ENCODE results near the gene PPID. TPM values are rescaled to one million over a fixed set of nuclear protein-coding genes. Genes with fewer than 3 reads are reported as not detected.

PPID gene
- 10 to 100 TPM; 28.4 to 91.3 (median 40.0) TPM for polyA plus RNA-seq
- long read RNA-seq, donor 1, transcript PPID-201 (10 exons, 1,823 nt): major isoform, 27 of 48 reads
- long read RNA-seq, donor 1, partial matches to known transcripts: 20 of 48 reads
- long read RNA-seq, donor 1, other reads (novel, unspliced or antisense): 0 of 48 reads
- long read RNA-seq, donor 2, transcript PPID-201 (10 exons, 1,823 nt): major isoform, 10 of 10 reads
- long read RNA-seq, donor 2, partial matches to known transcripts: 0 of 10 reads
- long read RNA-seq, donor 2, other reads (novel, unspliced or antisense): 0 of 10 reads
- long read RNA-seq, donor 3, transcript PPID-201 (10 exons, 1,823 nt): major isoform, 6 of 6 reads
- long read RNA-seq, donor 3, partial matches to known transcripts: 0 of 6 reads
- long read RNA-seq, donor 3, other reads (novel, unspliced or antisense): 0 of 6 reads
- long read RNA-seq, donor 4: 0 reads
- long read RNA-seq, donor 5, partial matches to known transcripts: 0 of 3 reads
- long read RNA-seq, donor 5, other reads (novel, unspliced or antisense): 0 of 3 reads
- long read RNA-seq, donor 6, transcript PPID-201 (10 exons, 1,823 nt): major isoform, 17 of 22 reads
- long read RNA-seq, donor 6, partial matches to known transcripts: 5 of 22 reads
- long read RNA-seq, donor 6, other reads (novel, unspliced or antisense): 0 of 22 reads
- long read RNA-seq, donor 7, transcript PPID-201 (10 exons, 1,823 nt): major isoform, 32 of 48 reads
- long read RNA-seq, donor 7, partial matches to known transcripts: 16 of 48 reads
- long read RNA-seq, donor 7, other reads (novel, unspliced or antisense): 0 of 48 reads
- long read RNA-seq, donor 8: 0 reads
- long read RNA-seq, donor 9, partial matches to known transcripts: 0 of 4 reads
- long read RNA-seq, donor 9, other reads (novel, unspliced or antisense): 0 of 4 reads
- long read RNA-seq, donor 10, transcript PPID-201 (10 exons, 1,823 nt): major isoform, 12 of 12 reads
- long read RNA-seq, donor 10, partial matches to known transcripts: 0 of 12 reads
- long read RNA-seq, donor 10, other reads (novel, unspliced or antisense): 0 of 12 reads

- Histone ChIP-seq H3K4me1 (ENCODE audit: control insufficient read depth in 3 of 3, insufficient read depth in 2 of 3, low read depth in 1 of 3, low read length in 2 of 3) (peaks cover 0 to 3% (median 0%) of the 10 kb centered on the region in 3 donors), H3K27ac (ENCODE audit: low read depth in 1 of 3, low read length in 2 of 3) (peak within 1 kb of the TSS; percentile 71 to 94 (median 90)), H3K27me3 (ENCODE audit: control insufficient read depth in 3 of 3, insufficient read depth in 3 of 3, low read length in 3 of 3) (no peaks in the 10 kb centered on the region), H3K36me3 (ENCODE audit: control insufficient read depth in 3 of 3, insufficient read depth in 2 of 3, low read depth in 1 of 3, low read length in 3 of 3) (peaks cover 3 to 9% (median 8%) of the 10 kb centered on the region in 3 donors), H3K4me3 (ENCODE audit: low read depth in 1 of 3, low read length in 3 of 3) (peak within 1 kb of the TSS; percentile 69 to 80 (median 70)), H3K9me3 (ENCODE audit: control insufficient read depth in 2 of 2, insufficient read depth in 1 of 2, low read depth in 1 of 2, low read length in 1 of 2) (no peaks in the 10 kb centered on the region)
- DNase-seq (peak; percentile 87 to 96), FAIRE-seq (no peak)
- 0% methylated on average over 63 to 65 of the region's 65 CpGs for WGBS, 3 donors
Observed at GRCh38 chr4:158722917-158723793, at the start of gene PPID. PPID (minus strand) TSS chr4:158723396; CDS start chr4:158723288, 108 bp downstream.

- Histone ChIP-seq H3K36me3 (ENCODE audit: control insufficient read depth in 3 of 3, insufficient read depth in 2 of 3, low read depth in 1 of 3, low read length in 3 of 3) (no peaks in the 10 kb centered on the region), H3K4me3 (ENCODE audit: low read depth in 1 of 3, low read length in 3 of 3) (no peak overlapping the region), H3K9me3 (ENCODE audit: control insufficient read depth in 2 of 2, insufficient read depth in 1 of 2, low read depth in 1 of 2, low read length in 1 of 2) (no peaks in the 10 kb centered on the region), H3K4me1 (ENCODE audit: control insufficient read depth in 3 of 3, insufficient read depth in 2 of 3, low read depth in 1 of 3, low read length in 2 of 3) (peaks cover 0 to 27% (median 22%) of the 10 kb centered on the region in 3 donors), H3K27me3 (ENCODE audit: control insufficient read depth in 3 of 3, insufficient read depth in 3 of 3, low read length in 3 of 3) (no peaks in the 10 kb centered on the region), H3K27ac (ENCODE audit: low read depth in 1 of 3, low read length in 2 of 3) (no peak overlapping the region)
- DNase-seq: no peak
- whole genome bisulfite sequencing, 3 donors: 44 to 52% (median 46%) methylated on average over 2 of the region's 2 CpGs
- FAIRE-seq: no peak
Observed at GRCh38 chr4:158771776-158772175, 48.6 kb upstream of the PPID start.

GRCh38 chr4:158770671-158771070 is 47.5 kb upstream of the PPID start:
- peaks cover 0 to 27% (median 22%) of the 10 kb centered on the region in 3 donors for H3K4me1 ChIP-seq (ENCODE audit: control insufficient read depth in 3 of 3, insufficient read depth in 2 of 3, low read depth in 1 of 3, low read length in 2 of 3)
- H3K4me3 ChIP-seq (ENCODE audit: low read depth in 1 of 3, low read length in 3 of 3): no peak overlapping the region
- H3K27me3 ChIP-seq (ENCODE audit: control insufficient read depth in 3 of 3, insufficient read depth in 3 of 3, low read length in 3 of 3): no peaks in the 10 kb centered on the region
- no peaks in the 10 kb centered on the region for H3K9me3 ChIP-seq (ENCODE audit: control insufficient read depth in 2 of 2, insufficient read depth in 1 of 2, low read depth in 1 of 2, low read length in 1 of 2)
- no peak overlapping the region for H3K27ac ChIP-seq (ENCODE audit: low read depth in 1 of 3, low read length in 2 of 3)
- no peak for FAIRE-seq
- DNase-seq: no peak
- H3K36me3 ChIP-seq (ENCODE audit: control insufficient read depth in 3 of 3, insufficient read depth in 2 of 3, low read depth in 1 of 3, low read length in 3 of 3): no peaks in the 10 kb centered on the region
- WGBS, 3 donors: 67 to 82% (median 70%) methylated on average over 5 of the region's 5 CpGs

GRCh38 chr4:158769175-158769921 is 46.2 kb upstream of the PPID start:
- 1% methylated on average over 36 to 49 of the region's 49 CpGs for WGBS, 3 donors
- Histone ChIP-seq H3K4me1 (ENCODE audit: control insufficient read depth in 3 of 3, insufficient read depth in 2 of 3, low read depth in 1 of 3, low read length in 2 of 3) (peaks cover 0 to 21% (median 11%) of the 10 kb centered on the region in 3 donors), H3K27ac (ENCODE audit: low read depth in 1 of 3, low read length in 2 of 3) (peak overlapping the region; percentile 72 to 89 (median 87))

GRCh38 chr4:158768555-158769174 is 45.5 kb upstream of the PPID start, which contains the start of gene FNIP2:
FNIP2 (plus strand) TSS chr4:158769026; CDS start chr4:158769213, 187 bp downstream.
- Histone ChIP-seq H3K9me3 (ENCODE audit: control insufficient read depth in 2 of 2, insufficient read depth in 1 of 2, low read depth in 1 of 2, low read length in 1 of 2) (no peaks in the 10 kb centered on the region), H3K27me3 (ENCODE audit: control insufficient read depth in 3 of 3, insufficient read depth in 3 of 3, low read length in 3 of 3) (no peaks in the 10 kb centered on the region), H3K4me1 (ENCODE audit: control insufficient read depth in 3 of 3, insufficient read depth in 2 of 3, low read depth in 1 of 3, low read length in 2 of 3) (peaks cover 0 to 21% (median 11%) of the 10 kb centered on the region in 3 donors), H3K36me3 (ENCODE audit: control insufficient read depth in 3 of 3, insufficient read depth in 2 of 3, low read depth in 1 of 3, low read length in 3 of 3) (no peaks in the 10 kb centered on the region), H3K4me3 (ENCODE audit: low read depth in 1 of 3, low read length in 3 of 3) (peak within 1 kb of the TSS; percentile 84 to 97 (median 87)), H3K27ac (ENCODE audit: low read depth in 1 of 3, low read length in 2 of 3) (peak within 1 kb of the TSS; percentile 72 to 89 (median 87))
- DNase-seq (peak; percentile 76 to 90), FAIRE-seq (no peak)
- WGBS, 3 donors: 1% methylated on average over 56 to 88 of the region's 88 CpGs

More at GRCh38 chr4:158769175-158769921, 46.2 kb upstream of the PPID start:
- H3K36me3 ChIP-seq (ENCODE audit: control insufficient read depth in 3 of 3, insufficient read depth in 2 of 3, low read depth in 1 of 3, low read length in 3 of 3): no peaks in the 10 kb centered on the region
- FAIRE-seq (no peak), DNase-seq (peak; percentile 34 to 68)
- no peaks in the 10 kb centered on the region for H3K9me3 ChIP-seq (ENCODE audit: control insufficient read depth in 2 of 2, insufficient read depth in 1 of 2, low read depth in 1 of 2, low read length in 1 of 2)
- H3K4me3 ChIP-seq (ENCODE audit: low read depth in 1 of 3, low read length in 3 of 3): peak overlapping the region; percentile 84 to 97 (median 87)
- H3K27me3 ChIP-seq (ENCODE audit: control insufficient read depth in 3 of 3, insufficient read depth in 3 of 3, low read length in 3 of 3): no peaks in the 10 kb centered on the region

GRCh38 chr4:158767451-158767850 is 44.3 kb upstream of the PPID start:
- Histone ChIP-seq H3K4me3 (ENCODE audit: low read depth in 1 of 3, low read length in 3 of 3) (no peak overlapping the region), H3K9me3 (ENCODE audit: control insufficient read depth in 2 of 2, insufficient read depth in 1 of 2, low read depth in 1 of 2, low read length in 1 of 2) (no peaks in the 10 kb centered on the region), H3K27ac (ENCODE audit: low read depth in 1 of 3, low read length in 2 of 3) (no peak overlapping the region), H3K4me1 (ENCODE audit: control insufficient read depth in 3 of 3, insufficient read depth in 2 of 3, low read depth in 1 of 3, low read length in 2 of 3) (peaks cover 0 to 21% (median 10%) of the 10 kb centered on the region in 3 donors), H3K27me3 (ENCODE audit: control insufficient read depth in 3 of 3, insufficient read depth in 3 of 3, low read length in 3 of 3) (no peaks in the 10 kb centered on the region), H3K36me3 (ENCODE audit: control insufficient read depth in 3 of 3, insufficient read depth in 2 of 3, low read depth in 1 of 3, low read length in 3 of 3) (no peaks in the 10 kb centered on the region)
- no peak for FAIRE-seq
- 38 to 43% (median 43%) methylated on average over 2 of the region's 2 CpGs for WGBS, 3 donors
- DNase-seq: no peak
